NCI-H446 treated with DMSO at 0.1 percent for 48 hours (cell line): ENCODE results near the gene SUPT20H.

Source experiments
- DNase-seq: peaks from one replicate; lab custom pipeline; 2025; lab: John Stamatoyannopoulos, UW

SUPT20H gene

GRCh38 chr13:37058910-37059847, at the start of gene SUPT20H:
TSS of gene SUPT20H (minus strand) at chr13:37059688. CDS start at chr13:37051490, 8,198 bp downstream.
- DNase-seq: peak; percentile 75

DNA sequence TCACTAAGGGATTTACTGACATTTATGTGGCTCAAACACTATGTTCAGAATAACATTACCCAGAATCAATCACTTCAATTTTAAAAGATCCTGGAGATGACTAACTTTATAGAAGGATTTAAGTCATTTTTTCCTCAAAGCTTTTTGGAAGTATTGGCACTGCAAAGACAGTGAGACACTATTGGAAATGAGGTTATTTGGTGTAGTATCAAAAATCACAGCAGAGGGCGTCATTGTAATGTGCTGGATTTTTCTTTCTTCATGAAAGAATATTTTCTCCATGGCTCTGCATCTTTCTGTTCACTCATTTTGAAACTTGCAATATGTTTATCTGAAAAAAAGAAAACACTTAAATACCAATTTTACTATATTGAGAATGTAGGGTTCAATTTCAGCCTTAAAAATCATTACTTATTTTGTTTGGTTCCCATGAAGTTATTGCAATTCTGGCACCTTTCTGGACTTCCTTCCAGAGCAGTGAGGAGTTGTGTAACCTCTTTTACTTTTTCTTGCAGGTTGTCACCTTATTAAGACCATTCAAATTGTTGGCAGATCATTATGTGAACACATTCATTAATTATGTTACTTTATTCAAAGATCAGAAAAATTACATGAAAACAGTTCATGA, 49.7 kb upstream of the SUPT20H start:
- DNase-seq: no peak

DNA sequence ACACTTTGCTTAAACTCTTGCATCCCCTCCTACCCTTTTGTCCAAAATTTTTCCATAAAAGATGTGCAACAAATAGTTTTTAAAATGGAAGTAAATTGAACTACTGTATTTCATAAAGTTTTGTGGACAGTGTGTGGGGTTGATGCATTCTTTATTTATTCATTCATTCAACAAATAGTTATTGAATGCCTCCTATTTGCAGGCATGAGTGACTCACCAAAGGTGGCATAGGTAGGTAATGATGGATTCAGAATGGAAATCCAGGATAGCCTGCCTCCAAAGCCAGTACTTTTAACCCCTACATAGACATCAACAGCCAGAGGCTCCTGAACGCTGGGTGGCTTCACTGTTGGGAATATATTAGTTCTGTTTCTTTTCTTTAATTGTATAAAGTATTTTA, 48.4 kb upstream of the SUPT20H start:
- DNase-seq: no peak

DNA sequence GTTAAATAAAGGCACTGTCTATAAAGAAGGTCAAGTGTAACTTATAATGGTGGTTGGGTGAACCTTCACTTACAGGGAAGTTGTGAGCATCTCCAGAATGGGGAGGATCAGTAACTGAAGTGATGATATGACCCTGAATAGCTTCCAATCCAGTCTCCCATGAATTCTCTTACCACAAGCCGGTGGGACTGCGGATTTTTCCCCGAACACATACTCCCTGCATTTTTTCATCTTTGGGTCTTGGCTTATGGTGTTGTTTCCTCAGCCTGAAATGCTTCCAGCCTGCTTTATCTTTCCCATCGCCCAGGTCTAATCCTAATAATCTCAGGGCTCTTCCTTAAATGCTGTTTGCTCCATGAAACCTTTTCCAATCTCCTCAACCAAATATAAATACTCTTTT, 48.0 kb upstream of the SUPT20H start:
- no peak for DNase-seq

GRCh38 chr13:37106642-37107041, 47.2 kb upstream of the SUPT20H start:
- no peak for DNase-seq

DNA sequence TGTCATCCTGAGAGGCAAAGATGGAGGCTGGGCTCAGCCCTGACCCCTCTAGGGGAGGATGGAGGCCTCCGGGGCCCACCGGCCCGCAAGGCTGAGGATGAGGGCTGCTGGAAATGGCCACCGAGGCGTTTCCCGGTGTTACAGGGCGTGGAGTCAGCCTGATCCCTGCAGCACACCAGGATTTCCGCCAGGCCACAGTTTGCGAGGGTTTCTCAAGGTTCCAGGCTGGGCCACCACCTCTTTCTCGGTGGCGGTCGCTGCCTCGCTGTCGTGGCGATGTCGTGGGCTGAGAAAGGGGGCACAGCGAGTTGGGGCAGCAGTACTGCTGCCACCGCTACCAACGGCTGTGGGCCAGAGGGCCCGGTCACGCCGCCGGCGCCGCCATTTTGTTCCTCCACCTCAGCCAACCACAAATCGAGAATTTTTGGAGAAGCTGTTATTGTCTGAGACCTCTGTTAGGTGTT, 45.8 kb upstream of the SUPT20H start, which contains the start of gene CSNK1A1L:
CSNK1A1L (minus strand) TSS at position 414 of the 464 bp plus-strand sequence; CDS start at position 6, 408 bp downstream.
- DNase-seq: no peak

GRCh38 chr13:37102896-37103295, 43.4 kb upstream of the SUPT20H start:
- no peak for DNase-seq

DNA sequence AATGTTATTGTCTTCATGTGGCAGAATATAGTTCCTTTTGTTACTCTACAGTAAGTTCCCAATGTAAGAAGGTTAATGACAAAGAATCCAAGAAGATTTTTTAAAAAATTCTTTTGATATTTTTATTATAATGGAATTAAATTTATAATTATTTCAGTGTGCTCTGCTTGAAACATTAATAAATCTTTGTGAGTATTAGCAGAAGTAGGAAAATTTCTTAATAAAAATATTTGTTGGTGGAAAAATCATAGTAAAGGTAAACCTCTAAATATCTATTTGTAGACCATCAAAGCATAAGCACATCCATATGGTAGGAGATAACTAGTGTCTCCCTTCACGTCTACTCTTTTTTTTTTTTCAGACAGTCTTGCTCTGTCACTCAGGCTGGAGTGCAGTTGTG, 41.7 kb upstream of the SUPT20H start:
- no peak for DNase-seq

DNA sequence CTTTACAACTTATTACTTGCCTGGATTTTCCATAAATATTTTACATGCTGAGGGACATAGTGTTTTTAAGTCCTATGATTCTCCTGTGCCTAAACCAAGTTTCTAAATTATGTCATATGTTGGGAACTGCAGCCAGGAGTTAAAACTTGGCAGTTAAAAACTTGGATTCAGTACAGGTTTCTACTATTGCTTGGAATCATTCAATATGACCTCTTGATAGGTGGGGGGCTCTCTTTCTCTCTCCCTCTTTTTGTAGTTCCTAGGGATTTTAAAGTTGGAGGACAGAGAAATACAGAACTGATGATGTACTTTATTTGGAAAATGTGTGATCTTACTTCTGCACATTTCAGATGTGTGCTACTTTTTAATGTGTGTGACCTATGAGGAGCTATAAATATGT, 41.2 kb upstream of the SUPT20H start:
- peak; percentile 54 for DNase-seq

- no peak for DNase-seq
These were observed 37.6 kb upstream of the SUPT20H start for GRCh38 chr13:37097076-37097475.

DNA sequence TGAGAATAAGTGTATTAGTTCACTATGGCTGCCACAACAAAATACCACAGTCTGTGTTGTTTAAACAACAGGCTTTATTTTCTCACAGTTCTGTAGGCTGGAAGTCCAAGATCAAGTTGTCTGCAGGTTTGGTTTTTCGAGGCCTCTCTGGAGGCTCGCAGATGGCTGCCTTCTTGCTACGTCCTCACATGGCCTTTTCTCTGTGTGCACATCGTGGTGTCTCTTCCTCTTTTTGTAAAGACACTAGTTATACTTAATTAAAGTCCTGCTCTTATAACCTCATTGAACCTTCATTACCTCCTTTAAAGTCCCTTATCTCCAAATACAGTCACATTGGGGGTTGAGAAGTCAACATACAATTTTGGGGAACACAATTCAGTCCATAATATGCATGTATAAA, 35.4 kb upstream of the SUPT20H start:
- no peak for DNase-seq

- no peak for DNase-seq
These were observed 34.6 kb upstream of the SUPT20H start for GRCh38 chr13:37094099-37094498.

GRCh38 chr13:37091835-37092234, 32.3 kb upstream of the SUPT20H start:
- no peak for DNase-seq

- no peak for DNase-seq
These were observed 31.4 kb upstream of the SUPT20H start for GRCh38 chr13:37090912-37091311.

DNA sequence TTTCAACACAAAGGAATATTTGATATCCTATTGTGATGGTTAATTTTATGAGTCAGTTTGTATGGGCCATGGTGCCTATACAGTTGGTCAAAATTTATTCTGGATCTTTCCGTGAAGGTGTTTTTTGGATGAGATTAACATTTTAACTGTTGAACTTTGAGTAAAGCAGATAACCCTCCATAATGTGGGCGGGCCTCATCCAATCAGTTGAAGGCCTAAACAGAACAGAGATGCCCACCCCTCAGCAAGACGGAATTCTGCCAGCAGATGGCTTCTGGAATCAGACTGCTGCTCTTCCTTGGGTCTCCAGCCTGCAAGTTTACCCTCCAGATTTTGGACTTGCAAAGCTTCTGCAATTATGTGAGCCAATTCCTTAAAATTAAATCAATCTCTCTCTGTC, 30.0 kb upstream of the SUPT20H start:
- DNase-seq: no peak

- DNase-seq: no peak
These were observed 28.0 kb upstream of the SUPT20H start for GRCh38 chr13:37087486-37087885.

DNA sequence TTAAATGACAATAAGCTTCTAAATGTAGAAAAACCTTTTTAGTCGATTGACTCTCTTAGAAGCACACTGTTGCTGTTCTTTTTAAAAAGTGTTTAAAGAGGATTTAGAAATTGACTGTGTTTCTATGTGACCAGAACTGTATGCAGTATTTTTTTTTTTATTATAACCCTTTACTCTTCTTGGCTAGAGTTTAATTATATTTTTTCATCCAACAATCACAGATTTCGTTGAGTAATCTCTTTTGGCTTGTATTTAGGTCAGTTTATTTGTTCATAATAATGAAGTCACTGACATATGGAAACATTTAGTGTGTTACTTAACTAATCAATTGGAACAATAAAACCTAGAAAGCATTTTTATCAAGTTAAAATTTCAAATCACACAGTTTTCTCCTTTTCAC, 26.1 kb upstream of the SUPT20H start:
- no peak for DNase-seq

GRCh38 chr13:37076818-37077217, 17.3 kb upstream of the SUPT20H start:
- no peak for DNase-seq

DNA sequence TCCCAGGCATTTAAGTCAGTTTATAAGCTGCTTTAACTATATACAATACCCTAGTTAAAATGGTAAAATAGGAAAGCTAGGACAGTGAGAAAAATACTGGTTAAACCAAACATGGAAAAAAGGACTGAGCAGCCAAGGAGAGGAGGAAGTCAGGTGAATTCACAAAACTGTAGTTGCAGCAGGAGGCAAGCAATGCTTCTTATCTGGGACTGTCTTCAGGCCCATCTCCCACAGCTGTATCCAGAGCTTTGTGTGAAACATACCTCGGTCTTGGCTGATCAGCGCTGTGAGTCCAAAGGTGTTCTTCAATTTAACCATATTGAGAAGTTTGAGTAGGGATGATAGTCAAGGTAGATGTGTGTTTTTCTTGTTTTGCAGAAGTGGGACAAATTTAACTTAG, 15.7 kb upstream of the SUPT20H start:
- DNase-seq: no peak

DNA sequence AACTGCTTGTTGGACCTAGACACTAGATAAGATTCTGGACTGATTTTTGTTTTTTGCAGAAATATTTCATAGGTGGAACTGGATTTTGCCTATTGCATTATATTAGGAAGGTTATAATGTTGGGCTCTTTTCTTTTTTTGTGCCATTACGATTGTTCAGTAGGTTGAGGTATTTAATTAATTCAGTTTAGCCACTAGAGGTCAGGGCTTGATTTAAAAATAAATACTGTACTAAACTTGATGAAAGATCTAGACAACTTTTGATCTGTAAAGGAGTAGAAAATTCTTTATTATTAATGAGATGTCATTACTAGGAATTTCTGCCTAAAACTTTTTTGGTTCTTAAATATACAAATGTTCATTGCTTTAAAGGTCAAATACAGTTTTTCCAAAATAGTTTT, 15.2 kb upstream of the SUPT20H start:
- peak; percentile 36 for DNase-seq

DNA sequence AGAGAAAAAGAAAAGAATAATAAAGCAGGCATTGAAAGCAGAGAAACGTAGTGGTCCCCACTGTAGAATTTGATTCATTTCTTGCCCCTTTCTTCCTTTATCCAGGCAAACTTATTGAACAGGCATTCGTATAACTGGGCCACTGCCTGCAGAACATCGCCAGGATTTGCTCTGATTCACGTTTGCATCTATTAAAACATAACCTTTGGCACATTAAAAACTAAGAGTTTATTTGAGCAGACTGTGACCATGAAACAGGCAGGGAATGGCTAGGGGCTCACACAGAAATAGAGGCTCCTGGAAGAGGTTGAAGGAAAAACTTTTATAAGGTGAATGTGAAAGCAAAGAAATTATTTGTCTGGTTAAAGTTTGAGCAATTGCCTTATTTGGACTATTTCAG, 12.5 kb upstream of the SUPT20H start:
- DNase-seq: no peak

DNA sequence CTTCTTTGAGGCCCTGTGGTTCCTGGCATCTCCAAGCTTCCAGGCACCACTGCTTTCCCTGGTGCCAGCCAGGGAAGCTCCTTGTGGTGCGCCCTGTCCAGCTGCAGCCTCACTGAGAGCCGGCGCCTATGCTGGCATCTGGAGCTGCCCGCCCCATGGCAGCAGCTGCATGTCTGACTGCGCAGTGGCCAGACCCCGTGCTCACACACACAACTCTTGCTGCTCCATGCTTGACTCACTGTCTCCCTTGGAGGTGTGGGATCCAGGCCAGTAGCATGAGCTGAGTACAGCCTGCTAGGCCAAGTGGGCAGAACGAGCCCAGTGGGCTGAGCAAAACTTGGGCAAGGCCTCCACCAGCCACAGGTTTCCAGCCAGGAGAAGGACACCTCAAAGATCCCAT, 11.5 kb upstream of the SUPT20H start:
- DNase-seq: peak; percentile 48

DNA sequence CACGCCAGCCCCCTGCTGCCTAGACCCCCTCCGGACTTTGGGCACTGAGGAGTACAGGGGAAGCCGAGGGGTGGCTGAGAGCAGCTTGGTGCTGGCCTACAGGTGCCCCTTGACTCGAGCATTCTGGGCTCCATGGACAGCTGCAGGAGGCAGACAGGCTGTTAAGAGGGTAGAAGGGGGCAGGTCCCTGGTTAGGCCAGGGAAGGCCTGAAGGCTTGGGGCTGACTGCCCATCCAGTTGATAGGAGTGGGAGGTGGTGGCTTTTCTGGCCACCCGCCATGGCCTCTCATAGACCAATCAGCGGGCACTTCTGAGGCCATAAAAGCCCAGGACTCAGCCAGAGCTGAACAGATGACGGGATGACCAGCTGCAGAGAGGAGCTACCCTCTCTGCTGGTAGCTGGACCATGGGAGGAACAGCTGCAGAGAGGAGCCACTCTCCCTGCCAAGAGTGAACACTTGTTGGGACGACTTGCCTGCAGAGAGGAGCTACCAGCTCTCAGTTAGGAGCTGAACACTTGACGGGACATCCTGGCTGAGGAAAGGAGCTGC, 10.7 kb upstream of the SUPT20H start:
- no peak for DNase-seq
